ENCODE results near the gene PRKG1.
"Not testable (repeated sequence)": the region's sequence is repeated elsewhere in the genome, so short reads cannot be mapped to it uniquely, and the experiment has no call there.

Gene PRKG1

DNA sequence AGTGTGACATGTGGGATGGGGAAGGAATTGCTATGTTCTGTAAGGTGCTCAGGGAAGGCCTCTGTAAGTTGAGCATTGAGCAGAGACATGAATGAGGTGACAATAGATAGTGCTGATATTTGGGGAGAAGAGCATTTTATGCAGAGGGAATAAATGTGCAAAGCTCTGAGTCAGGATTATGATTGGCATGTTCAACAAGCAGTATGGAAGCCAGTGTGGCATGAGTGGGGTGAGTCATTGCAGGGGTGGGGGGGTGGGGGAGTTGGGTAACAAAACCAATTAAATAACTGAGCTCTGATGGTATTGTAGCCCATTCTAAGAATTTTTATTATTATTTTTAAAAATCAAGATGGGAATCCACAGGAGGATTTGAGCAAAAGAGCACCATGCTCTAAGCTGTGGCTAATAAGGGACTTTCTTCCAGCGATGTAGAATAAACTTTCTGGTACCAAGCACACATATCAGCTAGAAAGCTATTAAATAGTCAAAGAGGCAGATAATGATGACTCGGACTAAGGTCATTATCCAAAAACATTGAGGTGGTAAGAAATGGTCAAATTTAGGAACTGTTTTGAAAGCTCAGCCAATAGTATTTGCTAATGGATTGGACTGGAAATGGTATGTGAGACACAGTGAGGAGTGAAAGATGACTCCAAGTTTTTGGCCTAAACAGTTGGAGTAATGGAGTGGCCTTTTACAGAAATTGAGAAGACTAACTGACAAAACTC is 96.4 kb downstream of the PRKG1 start:
- DNase-seq (ENCODE audit: low spot score), result no peak

DNA sequence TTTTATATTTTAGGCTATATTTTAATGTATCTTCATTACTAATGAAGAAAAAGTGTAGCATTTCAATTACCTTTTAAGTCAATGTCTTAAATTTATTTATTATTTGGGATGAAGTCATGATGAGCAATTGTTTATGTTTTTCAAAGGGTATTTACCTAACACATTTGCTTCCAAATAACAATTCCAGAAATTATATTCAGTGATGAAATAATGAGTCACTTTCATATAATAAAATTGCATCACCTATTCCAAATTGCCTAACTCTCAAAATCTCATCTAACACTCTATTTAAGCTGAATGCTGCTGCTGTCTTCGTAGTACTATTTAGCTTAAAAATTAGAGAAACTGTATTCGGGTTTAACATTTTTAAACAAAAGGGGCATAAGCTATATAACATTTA is 97.7 kb downstream of the PRKG1 start:
- DNase-seq (ENCODE audit: low spot score), result no peak

DNA sequence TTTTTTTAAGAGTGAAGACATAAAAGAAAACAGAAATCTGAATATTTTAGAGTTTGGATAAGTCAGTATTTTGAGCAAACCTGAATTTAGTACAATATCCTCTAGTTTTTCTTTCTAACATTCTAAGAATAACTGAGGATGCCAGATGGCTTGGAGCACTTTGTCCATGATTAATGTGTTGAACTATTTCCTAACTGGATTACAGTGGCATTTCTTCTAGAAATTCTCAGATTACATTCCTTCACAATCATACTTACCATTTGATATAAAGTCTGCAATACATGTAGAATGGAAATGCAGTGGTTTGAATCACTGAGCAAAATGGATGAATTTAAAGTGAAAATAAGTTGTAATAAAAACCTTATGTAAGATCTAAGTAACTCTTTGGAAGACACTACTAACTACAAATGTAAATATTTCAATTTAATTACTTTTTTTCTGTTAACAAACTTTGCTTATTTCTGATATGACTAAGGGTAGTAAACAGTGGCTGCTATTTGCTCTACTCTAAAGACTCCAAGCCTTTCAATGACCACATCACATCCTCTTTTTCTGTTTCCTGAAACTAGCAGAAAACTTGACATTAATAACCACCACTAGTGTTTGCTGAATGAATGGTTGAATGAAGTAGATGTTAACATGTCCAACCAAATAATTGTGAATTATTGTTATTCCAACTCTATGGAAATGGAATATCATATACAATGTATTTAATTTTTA is 102.8 kb downstream of the PRKG1 start:
- DNase-seq (ENCODE audit: low spot score), result no peak

DNA sequence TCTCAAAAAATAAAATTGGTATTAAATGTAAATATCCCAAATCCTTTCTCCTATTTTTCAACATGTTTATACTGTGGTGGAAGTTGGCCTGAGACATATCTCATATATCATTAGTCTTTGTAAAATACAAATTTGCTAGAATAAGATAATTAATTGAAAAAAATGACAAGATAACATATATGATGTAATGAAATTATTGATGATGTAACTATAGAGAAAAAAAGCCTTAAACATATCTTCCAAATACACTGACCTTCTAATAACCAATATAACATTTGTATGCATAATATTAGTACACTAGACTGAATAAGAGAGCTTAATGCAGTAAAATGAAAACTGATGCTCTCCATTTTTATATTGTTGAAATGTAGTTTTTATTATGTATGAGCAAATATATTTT is 104.3 kb downstream of the PRKG1 start:
- DNase-seq (ENCODE audit: low spot score), result no peak

DNA sequence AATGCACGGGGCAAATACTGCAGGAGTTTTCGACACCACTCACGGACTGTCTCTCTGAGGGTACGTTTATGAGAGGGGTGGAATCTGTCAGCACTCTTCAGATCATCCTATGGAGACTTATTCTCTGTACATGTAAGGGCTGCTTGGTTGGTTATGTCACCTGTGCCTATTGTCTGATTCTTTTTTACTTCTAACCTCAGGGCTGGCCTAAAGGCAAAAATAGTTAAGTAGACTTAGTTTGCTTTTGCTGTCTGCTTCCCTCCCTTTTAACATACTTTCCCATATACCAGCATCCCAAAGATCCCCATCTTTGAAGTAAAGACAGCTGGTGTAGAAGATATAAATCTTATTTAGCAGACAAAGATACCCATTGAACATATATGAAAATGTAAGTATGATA is 105.9 kb downstream of the PRKG1 start:
- no peak for DNase-seq (ENCODE audit: low spot score)

DNA sequence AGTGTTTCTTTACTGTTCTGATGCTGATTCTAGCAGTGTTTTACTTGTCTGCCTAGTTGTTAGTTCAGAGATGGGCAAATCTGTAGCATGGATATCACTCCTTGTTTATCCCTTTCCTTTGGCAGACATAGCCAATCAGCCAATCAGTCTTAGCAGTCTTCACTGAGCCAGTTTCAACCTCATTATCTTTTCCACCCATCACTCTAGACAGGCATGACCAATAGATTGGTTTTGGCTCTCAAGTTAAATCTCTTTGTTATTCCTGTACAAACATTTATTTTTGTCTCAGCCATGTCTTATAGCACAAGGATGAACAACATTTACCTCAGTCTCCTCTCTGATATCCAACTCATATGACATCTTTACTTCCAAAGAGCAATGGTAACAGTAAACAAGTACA is 109.5 kb downstream of the PRKG1 start:
- no peak for DNase-seq (ENCODE audit: low spot score)

DNA sequence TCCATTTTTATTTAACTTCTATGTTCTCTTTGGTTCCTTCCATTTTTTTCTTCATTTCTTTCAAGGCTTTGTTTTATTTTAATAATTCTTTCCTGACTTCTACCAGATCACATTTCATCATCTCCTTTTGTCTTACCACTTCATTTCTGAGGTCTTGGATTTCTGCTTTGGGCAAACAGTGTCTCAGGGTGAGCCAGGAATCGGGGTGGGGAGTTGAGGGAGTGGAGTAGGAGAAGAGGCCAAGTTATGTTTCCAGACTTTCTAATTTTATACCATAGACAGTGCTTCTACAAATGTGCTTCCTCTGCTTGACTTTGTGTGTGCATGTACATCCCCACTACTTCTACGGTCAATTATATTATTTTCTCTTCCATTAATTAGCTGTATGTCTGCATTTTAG is 112.1 kb downstream of the PRKG1 start:
- DNase-seq (ENCODE audit: low spot score), result no peak

DNA sequence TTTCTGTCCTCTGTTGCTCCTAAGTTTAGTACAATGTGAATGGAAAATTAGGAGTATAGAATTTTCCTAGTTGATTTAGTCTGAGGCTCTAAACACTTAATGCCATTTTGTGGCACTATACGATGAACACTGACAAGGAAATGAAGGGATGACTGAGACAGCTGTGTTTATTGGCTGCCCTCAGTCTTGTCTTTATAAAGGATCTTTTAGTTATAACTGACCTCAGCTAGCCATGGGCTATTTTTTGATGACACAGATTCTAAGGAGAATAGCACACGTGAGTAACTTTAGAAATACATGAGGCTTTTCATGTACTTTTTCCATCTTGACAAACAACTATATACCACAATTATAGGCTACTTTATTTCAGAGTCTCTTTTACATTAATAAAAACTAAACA is 113.7 kb downstream of the PRKG1 start:
- DNase-seq (ENCODE audit: low spot score), result no peak

DNA sequence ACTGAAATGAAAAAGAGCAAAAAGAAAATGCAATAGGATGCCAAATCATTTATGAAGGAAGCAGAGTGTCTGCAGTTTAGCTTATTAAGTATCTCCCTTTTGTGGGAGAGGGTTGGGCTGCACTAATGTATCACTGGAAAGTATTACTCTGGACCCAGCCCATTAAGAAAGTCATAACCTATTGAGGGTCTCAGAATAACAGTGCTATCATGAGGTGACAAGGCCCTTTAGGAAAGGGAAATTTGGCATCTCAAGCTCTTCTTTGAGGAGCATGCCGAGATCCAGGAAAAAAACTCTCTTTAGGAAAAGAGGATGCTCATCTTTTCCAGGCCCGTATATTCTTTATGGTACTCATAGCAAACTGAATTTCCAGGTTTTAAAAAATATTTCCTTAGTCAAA is 114.6 kb downstream of the PRKG1 start:
- DNase-seq (ENCODE audit: low spot score), result no peak

DNA sequence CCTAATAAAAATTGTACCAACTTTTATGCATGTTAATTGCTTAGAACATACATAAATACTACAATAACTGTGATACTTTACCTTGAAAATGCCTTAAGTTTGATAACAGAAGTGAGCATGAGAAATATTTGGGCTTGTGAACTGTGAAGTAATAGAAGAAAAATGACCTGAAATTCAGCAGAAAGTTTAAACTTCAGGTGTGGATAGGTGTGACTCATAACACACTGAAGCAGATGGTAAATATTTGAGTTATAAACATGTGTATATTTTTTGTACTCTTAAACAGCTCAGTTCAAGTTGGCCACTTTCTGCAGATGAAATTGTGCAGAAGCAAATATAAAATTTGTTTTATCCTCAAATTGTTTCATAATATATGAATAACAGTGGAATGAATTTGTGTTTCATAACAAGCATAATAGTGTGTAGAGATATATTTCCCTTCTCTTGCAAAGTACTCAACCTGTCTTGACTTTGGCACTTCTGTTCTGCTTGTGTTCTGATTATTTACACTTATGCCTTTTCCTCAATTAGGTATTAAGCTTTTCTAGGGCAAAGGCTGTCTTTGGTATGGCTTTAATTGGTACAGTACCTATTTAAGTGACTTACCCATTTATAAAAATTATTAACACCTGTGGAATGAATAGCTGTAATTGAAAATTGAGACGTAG is 122.4 kb downstream of the PRKG1 start:
- no peak for DNase-seq (ENCODE audit: low spot score)

DNA sequence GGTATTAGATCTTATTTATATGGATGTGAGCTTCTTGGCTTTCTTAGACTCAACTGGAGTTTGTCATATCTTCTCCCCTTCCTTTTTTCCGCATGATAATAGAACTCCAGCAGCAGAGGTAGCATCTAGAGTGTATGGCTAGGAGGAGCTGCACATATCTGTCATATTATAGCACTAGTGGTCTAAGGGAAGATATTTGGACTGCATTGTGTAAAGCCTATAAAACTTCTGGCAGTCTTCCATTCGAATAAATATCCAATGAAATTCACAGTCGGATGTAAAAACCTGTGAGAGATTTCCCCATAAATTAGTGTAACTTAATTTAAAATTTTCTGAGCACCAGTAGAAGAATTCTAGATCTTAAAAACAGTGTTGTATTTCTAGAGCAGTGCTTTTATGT is 123.9 kb downstream of the PRKG1 start:
- DNase-seq (ENCODE audit: low spot score), result no peak

DNA sequence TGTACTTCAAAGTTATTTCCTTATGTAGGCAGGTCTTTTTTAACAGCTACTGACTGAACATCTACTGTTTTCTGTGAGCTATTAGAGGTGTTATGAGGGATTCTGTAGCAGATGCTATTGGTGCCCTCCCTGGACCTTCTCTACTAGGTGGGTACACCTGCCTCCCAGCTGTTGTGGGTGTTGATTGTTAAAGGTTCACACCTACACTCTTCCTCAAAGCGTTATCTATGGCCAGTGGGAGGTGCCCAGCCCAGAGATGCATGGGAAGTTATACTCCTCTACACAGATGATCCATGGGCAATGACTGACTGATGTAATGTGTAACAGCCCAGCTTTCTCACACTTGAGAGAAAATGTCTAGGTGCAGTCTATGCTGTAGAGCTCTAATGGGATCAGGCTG is 127.7 kb downstream of the PRKG1 start:
- no peak for DNase-seq (ENCODE audit: low spot score)

DNA sequence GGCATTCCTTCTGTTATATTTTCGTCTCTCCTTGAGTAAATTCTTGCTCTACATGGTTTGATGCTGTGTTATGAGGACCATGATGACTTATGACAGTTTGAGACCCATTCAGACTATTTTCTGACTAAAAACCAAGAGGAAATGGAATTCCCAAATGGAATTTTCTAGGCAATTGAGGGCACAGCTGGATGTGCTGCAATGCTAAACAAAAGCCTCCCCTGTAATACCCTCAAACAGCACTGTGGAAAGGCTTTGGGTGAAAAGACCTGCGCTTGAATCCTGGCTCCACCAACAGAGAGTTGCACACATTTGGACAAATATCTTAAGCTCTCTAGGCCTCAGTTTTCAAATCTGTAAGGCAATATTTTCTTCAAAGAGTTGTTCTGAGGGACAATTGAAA is 129.1 kb downstream of the PRKG1 start:
- DNase-seq (ENCODE audit: low spot score), result no peak

DNA sequence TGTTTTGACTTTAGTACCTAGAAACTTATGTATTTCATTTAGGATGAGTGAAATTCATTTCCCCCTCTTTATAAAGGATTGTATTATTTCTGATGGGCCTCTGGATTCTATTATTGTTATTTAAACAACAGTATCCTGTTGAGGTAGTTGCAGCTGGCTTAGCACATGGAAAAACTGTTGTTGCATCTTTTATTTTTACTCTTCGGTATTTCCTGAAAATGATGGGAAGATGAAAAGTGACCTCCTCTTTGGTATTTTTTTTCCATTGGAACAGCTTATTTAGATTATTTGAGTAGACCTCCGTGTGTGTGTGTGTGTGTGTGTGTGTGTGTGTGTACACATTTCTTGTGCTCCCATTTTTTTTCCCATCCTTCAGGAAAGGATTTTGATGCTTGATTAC is 129.8 kb downstream of the PRKG1 start:
- no peak for DNase-seq (ENCODE audit: low spot score)

DNA sequence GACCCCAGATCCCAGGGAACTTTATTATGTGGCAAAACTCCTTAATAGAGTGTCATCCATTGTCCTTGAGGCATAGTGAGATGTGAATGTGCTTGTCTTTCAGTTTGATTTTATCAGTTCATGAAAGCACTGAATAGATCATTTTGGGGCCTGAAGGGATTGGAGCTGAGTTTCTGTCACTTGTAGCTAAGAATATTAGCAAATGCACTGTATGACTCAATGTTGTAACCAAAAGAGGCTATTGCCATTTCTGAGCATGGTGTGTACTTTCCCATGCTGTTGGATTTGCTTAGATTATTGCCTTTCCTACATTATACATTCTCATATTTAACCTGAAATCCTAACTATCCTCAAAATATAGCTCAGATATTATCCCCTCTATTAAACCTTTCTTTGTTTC is 130.4 kb downstream of the PRKG1 start:
- DNase-seq (ENCODE audit: low spot score), result no peak

DNA sequence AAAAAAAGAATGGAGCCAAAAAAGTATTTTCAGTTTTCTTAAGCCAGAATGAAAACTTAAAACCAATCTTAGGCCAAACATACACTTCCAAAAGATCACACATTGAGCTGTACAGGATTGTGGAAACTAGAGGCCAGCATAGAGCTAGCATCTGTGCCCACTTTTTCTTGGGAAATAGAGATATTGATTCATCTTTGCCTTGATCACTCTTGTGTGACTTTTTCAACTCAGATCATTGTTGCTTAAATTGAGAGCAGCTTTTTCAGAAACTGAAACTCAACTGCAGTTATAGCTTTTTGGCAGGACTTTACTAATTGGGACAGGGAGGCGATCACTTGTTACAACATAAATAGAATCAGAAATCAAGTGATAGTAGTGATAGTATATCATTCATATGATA is 132.2 kb downstream of the PRKG1 start:
- DNase-seq (ENCODE audit: low spot score), result no peak

DNA sequence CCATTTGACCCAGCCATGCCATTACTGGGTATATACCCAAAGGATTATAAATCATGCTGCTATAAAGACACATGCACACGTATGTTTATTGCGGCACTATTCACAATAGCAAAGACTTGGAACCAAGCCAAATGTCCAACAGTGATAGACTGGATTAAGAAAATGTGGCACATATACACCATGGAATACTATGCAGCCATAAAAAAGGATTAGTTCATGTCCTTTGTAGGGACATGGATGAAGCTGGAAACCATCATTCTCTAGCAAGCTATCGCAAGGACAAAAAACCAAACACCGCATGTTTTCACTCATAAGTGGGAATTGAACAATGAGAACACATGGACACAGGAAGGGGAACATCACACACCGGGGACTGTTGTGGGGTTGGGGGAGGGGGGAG is 138.7 kb downstream of the PRKG1 start:
- DNase-seq (ENCODE audit: low spot score), result not testable (repeated sequence)

DNA sequence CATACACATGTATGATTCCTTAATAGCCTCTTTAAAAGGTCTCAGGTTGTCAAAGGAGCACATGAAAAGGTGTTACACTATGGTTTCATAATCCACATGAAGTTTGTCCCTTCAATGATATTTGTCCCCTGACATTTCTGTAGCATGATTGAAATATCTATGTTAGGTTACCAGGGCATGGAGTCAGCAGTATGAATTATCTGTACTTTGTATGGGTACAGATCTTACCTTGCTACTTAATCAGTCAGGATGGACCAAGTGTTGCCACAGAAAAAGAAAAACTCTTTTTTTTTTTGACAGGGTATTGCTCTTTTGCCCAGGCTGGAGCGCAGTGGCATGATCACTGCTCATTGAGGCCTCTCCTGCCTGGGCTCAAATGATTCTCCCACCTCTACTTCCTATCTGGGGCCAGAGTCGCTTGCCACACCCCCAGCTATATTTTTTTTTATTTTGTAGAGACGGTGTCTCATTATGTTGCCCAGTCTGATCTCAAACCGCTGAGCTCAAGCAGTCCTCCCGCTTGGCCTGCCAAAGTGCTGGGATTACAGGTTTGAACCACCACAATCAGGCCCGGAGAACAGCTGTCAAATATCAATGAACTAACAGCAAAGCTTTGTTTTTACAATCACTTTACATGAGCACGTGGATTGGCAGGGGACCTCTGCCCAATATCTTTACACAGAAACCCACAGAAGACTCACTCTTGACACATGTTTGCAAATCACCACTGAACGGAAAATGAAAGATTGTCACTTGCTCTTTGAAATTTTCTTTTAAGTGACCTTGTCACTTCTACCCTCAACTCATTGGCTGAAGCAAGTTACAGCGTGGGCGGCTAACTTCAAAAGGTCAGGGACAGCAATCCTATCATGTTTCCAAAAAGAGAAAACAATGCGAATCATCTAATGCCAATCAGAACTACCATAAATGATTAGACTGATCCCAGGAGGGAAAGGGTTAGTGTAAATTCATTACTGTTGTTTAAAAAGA is 140.2 kb downstream of the PRKG1 start:
- no peak for DNase-seq (ENCODE audit: low spot score)

DNA sequence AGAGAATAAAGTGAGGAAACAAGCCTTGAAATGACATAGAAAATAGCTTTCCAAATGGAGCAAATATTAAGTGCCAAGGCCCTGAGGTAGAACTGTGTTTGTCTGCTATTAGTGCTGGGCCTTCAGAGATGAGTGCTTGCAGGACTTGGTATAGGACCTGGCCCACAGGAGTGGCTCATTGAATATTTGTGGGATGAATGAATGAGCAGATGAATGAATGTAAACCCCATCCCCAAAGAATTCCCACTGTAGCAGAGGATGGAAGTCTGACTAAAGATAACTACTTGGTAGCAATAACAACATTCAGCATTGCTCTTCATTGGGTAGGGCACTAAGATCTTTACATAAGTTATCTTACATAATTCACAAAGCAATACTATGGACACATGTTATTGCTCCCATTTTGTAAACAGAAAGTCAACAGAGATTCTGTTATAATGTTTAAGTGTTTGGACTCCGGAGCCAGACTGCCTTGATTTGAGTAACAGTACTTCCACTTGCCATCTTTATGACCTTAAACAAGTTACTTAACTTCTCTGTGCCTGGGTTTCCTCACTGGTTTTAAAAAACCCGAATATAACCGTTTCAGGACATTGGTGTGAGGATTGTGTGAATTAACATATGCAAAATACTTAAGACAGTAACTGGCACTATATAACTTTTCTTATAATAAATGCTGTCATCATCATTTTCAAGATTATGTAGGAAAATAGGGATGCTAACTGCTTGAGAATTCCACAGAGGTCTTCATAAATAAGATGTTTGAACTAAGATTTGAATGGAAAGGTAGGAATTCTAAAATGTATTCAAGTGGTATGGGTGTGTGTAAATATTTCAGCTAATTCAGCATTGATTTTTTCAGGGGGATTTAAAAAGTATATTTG is 141.9 kb downstream of the PRKG1 start:
- no peak for DNase-seq (ENCODE audit: low spot score)

DNA sequence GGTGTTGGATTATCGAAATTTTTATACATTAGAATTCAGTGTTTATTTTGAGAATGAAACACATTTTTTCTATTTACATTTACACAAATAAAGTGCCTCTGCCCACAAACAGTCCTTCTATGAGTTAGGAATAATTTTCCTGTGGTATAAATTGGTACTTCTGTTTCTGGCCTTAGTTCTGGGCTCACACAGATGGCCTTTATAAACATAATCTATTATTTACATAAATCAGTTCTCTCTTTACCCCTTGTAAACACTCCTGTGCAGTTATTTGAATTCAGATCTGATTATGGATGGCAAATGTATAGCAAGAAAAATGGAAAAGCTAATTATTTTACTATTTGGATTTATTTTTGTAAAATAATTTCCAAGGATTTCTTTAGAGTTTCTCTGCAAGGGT is 143.2 kb downstream of the PRKG1 start:
- no peak for DNase-seq (ENCODE audit: low spot score)

DNA sequence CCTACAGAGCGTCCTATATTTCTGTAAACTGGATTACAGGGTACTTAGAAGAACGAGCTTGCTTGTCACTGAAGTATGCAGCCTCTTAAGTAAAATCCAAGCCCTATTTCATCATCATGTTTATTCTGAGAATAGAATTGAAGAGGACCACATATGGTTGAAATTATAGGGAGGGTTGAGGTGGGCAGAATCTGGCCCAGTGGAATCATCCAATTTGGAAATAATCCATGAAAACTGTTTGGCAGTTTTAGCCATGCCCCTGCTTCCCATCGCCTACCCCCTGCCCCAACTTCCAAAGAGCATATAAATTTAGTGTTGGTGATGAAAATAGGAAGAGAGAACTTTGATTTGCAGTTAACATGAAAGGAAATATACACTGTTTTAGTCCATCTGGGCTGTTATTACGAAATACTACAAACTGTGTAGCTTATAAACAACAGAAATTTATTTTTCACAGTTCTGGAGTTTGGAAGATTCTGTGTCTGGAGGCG is 150.4 kb downstream of the PRKG1 start:
- DNase-seq (ENCODE audit: low spot score), result no peak
